PC-9 (cell line): Measurements from ENCODE around the gene DALRD3.

ENCODE experiments used
- CTCF ChIP-seq: fragments of 200-600 bp; sonication (generic); conservative IDR thresholded peaks from 2 replicates; pipeline ENCODE4 v1.6.1; 2017; ENCODE audit warnings: mixed run types, antibody characterized with exemption, mild to moderate bottlenecking, moderate library complexity
- EZH2 ChIP-seq: fragments of 200-600 bp; sonication (generic); IDR thresholded peaks from 2 replicates; pipeline ENCODE4 v1.8.0; 2017; ENCODE audit warnings: antibody characterized with exemption, low read depth

GRCh38 chr3:48982686-48983085 lies 35.7 kb downstream of the DALRD3 start:
- TF ChIP-seq CTCF (no peak), EZH2 (no peak)
